KBM-7 (cell line): ENCODE results near the gene SLC43A1.
A peak's percentile ranks its signal among the peaks of the same experiment; 100 is the strongest.

Experiments
- DNase-seq: peaks from one replicate; pipeline ENCODE4 v3.0.0-alpha.2; 2015
- in situ Hi-C: fragments of 300-500 bp; cut with MboI; formaldehyde crosslinking; loops from 2 replicates; pipeline ENCODE4 v1.14.3; 2020; ENCODE audit warnings: low sequenced_read_pairs, low pct_unique_long_range_greater_than_20kb, mixed read lengths

SLC43A1 gene

DNA sequence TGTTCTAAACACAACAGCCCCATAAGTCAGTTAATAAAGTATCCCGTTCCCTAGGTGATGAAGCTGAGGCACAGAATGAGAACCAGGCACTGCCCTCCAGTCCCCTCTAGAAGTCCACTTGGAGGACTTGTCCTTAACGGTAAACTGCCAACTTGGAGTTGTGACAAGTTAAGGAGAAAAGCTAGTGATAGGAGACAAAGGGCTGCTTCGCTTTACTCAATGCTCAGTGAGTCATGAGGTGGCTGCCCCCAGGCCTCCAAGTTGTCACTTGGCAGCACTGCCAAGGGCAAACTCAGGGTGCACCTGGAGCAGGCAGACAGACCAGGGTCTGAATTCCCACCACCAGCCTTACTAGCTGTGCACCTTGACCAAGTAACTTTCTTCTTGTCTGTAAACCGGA lies 13.5 kb downstream of the SLC43A1 start:
- no peak for DNase-seq
- in situ Hi-C loops: no loop called here

DNA sequence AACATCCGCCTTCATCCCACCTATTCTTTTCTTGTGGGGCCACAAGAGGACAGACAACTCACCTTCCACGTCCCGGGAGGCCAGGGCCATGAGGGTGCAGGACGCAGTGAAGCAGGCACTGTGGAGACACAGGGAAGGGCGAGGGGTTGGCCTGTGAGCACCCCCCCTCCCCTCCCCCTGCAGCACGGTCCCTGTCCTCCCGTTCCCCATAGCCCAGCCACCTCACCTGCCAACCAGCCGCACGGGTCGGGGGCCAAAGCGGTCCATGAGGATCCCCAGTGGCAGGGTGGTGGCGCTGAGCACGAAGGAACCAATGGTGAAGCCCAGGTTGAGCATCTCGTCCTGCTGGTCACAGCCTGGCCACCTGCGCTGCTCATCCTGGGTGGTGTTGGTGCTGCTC lies 14.6 kb downstream of the SLC43A1 start:
- no peak for DNase-seq
- in situ Hi-C loops: no loop called here

DNA sequence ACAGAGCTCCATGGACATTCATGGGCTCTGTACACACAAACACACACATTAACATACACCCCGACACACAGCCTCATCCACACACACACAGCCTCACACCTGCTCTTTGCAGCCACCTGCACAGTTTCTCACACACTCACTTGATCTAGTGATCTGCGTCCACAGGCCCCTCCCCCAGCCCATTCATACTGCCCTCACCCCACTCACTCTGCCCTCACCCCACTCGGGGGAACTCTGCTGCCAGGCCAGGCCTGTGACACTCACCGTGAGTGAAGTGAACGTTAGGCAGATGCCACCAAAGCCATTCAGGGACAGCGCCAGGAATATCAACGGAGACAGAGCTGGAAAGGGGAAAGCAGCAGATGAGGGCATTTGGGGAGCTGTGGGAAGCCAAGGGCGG lies 15.0 kb downstream of the SLC43A1 start:
- DNase-seq: no peak
- in situ Hi-C loops: no loop called here

DNA sequence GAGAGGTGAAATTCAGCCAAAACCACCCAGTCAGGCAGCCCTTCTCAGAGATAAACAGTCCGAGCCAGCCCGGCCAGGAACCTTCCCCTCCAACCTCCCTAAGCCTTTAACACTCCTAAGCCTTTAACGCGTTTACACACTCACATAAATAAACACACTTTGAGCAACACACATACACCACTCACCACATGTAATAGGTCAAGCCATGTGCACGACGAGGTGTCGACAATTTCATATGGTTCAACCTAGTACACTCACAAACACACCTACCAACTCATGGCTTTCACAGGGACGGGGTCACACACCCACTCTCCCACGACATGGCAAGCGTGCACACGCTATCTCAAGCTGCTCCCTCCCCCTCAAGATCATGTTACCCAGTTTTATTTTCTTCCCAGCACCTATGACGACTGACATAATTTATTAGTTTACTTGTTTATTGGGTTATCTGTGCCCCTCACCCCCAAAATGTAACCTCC lies 15.5 kb downstream of the SLC43A1 start:
- in situ Hi-C loops: loop anchor here (10.0 to 25.0 kb wide), 2 partner anchors 87 to 145 kb away; partner anchors contain the start of genes SERPING1 and YPEL4
- DNase-seq: no peak

DNA sequence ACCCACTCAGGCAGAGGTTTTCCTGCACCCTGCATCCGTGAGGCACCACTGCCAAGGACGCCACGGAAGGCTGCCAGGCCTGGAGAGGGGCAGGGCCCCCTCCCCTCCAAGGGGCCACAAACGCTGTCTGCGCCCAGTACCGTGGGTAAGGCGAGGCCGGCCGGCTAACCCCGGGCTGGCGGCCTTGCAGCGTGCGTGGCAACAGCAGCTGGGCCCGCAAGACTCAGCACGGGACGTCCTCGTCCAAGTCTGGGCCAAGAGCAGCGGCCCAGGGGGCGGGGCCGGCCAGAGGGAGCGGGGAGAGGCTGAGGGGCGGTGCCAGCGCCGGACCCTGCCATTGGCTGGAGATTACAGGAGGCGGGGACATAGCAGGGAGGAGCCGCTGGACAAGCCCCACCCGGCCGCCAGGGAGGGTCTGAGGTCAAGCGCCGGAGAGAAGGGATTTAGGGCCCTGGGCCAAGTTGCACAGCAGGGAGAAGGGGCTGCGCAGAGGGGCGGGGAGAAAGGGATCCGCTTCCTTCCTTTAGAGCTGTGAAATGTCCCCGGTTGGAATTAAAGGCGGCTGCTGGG lies 16.0 kb downstream of the SLC43A1 start:
- in situ Hi-C loops: loop anchor here (10.0 to 25.0 kb wide), 2 partner anchors 88 to 145 kb away; partner anchors contain the start of genes SERPING1 and YPEL4
- no peak for DNase-seq

DNA sequence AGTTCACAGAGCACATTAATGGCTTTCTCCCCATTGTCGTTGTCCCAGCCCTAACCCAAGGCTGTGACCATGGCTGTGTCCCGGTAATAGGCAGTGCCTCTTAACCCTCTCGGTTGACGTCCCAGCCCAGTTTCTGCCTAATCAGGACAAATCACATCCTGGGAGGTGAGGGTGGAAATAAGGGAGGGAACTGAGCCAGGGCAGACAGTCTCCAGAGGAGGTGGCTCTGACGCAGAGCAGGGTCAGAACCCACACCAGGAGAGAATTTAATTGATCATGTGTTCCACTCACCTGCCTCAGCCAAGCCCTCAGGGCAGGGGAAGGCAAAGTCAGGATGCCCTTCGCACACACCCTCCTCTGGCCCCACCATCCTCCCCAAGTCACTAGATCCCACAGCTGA lies 17.0 kb downstream of the SLC43A1 start:
- DNase-seq: no peak
- in situ Hi-C loops: loop anchor here (10.0 to 25.0 kb wide), 2 partner anchors 89 to 146 kb away; partner anchors contain the start of genes SERPING1 and YPEL4

DNA sequence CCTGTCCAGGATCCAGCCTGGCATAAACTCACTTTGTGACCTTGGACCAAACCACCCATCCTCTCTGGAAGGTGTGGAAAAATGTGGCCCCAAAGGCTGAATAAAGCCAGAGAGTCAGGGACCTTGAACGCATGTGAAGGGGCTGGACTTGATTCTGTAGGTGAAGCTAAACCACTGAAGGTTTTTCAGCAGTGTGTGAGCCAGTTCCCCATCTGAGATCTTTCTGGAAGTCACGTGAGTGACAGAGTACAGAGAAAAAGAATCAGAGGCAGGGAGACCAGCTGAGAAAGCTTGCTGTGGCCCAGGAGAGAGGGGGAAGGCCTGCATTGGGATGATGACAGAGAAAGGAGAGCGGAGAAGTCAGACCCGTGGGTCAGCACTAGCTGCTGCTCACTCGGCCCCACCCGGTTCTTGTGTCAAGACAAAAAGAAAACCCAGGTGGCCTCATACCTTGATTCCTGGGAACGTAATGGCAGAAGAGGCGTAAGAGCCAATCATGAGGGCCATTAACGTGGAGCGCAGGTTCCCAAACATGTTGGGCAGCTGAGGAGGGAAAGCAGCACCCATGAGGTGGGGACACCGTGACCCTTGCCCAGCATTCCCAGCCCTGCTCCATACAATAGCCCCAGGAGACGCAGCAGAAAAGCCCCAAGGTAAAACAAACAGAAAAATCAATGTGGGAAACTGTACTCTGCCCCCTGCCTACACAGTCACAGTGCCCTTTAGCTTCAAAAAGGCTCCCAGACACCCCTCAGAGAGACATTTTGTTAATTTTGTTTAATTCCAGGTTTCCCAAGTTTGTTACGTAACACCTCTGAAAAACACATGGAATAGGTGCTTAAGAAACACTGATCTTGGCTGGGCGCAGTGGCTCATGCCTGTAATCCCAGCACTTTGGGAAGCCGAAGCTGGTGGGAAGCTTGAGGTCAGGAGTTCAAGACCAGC lies 17.9 kb downstream of the SLC43A1 start:
- no peak for DNase-seq

DNA sequence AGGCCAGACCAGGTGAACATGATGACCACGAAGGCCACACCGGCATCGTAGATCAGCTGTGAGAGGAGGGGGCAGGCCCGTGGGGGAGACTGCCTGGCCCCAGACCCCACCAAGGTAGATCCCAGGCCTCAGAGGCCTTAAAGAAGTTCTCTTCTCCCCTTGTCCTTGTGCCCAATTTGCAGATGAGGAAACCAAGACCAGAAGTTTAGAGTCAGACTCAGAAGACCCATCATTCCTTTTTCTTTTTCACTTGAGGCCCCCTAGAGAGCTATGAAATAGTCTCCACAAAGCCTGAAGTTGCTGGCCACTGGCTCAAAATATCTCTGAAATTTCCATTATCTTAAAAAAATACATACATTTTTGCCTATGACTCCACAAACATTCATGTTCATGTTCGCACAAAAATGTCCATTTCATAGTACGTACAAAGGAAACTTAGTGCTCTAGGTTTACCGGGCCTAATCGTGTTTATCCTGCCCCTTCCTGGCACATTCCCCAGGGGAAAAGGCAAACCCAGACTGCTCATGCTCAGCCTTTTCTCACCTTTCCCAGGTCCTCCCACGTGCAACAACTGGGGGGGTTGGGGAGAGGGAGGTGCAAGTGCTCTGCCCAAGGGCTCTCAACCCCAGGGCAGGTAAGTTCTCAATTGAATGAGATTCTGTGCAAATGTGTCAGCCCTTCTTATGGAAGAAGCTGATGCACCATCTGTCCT lies 19.2 kb downstream of the SLC43A1 start:
- DNase-seq: no peak
- in situ Hi-C loops: loop anchor here (10.0 to 25.0 kb wide), 2 partner anchors 91 to 149 kb away; partner anchors contain the start of genes SERPING1 and YPEL4

More for the DNA sequence above, 17.9 kb downstream of the SLC43A1 start:
- in situ Hi-C loops: loop anchor here (10.0 to 25.0 kb wide), 2 partner anchors 90 to 147 kb away; partner anchors contain the start of genes SERPING1 and YPEL4

DNA sequence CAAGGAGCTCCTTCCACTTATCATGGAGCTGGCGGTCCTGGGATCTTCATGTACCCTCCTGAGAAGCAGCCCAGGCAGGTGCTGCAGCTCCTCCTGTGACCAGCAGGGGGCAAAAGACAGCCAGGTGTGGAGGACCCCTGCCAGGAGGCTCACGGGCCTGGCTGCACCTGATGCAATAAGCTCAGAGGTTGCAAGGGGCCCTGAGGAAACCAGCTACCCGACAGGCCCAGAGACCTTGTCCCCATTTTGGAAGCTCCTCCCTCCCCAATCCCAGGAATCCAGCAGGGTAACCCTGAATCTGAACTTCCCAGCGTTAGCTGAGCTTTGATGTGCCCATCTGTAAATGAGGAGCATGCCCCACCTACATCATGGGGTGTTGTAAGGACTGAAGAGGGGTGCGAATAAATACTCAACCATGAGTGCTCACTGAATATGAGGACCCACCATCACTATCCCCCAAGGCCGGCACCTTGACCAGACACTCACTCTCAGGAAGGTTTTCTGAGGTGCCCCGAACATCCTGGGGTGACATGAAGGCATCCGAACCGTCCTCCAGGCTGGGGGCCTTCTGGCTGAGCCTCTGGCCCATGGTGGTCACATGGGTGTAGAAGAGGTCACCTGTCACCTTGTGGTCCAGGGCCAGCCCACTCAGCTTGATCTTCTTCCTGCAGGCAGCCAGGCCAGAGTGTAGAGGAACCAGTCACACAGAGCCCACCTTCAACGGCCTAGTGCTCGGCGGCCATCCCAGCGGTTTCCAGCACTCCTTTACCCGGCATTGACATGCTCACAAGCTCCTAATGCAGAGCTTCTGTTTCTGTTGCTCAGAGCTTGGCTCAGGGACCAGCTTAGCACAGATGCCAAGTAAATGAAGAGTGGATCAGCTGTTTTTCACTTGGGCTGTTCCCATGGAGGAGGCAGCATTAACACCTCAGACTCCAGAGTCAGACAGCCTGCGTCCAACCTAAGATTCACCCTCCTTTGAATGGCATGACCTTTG lies 21.7 kb downstream of the SLC43A1 start:
- in situ Hi-C loops: loop anchor here (10.0 to 25.0 kb wide), 2 partner anchors 93 to 151 kb away; partner anchors contain the start of genes SERPING1 and YPEL4
- peak; percentile 59 for DNase-seq

DNA sequence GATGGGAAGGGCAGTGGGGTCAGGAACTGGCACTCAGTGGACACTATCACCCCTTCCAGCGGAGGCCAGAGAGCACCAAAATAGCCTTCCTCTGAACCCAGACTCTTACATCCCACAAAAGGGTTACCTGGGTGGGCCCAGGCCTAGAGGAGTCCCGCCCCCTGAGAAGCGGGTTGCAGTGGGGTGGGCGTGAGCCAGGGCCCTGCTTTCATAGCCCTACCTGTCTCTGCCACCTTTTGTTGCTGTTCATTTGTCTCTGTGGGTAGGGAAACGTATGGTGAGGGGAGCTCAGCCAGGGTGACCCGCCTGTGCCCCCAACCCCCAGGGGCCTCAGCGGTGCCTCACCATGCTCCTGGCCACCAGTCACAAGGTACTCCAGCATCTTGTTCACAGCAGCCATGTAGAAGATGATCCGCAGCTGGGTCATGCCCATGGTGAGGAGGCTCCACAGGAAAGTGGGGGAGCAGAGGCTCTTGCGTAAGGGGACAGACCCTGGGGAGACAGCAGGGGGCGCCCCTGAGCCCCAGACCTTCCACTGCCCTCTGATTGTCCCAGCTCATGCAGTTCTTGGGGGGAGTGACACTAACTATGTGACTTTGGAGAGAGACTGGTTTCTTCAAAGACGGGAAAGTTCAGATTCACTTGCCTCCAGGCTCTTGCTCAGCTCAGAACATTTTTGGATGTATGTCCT lies 24.0 kb downstream of the SLC43A1 start:
- in situ Hi-C loops: loop anchor here (10.0 to 25.0 kb wide), 2 partner anchors 96 to 153 kb away; partner anchors contain the start of genes SERPING1 and YPEL4
- peak; percentile 73 for DNase-seq

DNA sequence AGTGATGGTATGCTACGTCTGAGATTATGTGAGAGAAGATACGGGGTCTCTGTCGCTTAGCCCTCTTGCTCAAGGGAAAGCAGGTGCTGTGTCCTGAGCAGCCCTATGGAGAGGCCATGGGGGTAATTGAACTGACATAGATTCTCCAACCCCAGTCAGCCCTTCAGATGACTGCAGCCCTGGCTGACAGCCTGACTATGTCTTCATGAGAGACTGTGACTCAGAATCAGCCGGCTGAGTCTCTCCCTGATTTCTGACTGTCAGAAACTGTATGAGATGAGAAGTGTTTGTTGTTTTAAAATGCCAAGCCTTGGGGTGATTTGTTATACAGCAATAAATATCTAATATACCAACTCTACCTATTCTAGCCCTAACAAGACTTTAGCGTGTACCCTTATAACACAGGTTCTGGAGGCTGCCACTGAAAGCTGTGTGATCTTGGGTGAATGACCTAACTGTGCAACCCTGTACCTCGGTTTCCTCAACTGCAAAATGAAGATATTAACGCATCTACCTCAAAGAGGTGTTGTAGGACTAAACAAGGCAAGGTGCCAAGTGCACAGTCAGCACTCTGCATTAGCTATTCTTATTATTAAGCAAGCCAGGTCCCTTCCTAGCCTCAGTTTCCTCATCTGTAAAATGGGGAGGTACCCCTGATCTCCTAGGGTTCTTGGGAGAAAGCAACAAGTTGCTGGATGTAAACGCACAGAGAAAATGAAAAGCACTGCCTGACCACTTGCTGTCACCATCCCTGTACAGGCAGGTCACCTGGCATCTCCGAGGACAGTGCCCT lies 24.9 kb downstream of the SLC43A1 start:
- DNase-seq: no peak
- in situ Hi-C loops: loop anchor here (10.0 to 25.0 kb wide), 2 partner anchors 97 to 154 kb away; partner anchors contain the start of genes SERPING1 and YPEL4

DNA sequence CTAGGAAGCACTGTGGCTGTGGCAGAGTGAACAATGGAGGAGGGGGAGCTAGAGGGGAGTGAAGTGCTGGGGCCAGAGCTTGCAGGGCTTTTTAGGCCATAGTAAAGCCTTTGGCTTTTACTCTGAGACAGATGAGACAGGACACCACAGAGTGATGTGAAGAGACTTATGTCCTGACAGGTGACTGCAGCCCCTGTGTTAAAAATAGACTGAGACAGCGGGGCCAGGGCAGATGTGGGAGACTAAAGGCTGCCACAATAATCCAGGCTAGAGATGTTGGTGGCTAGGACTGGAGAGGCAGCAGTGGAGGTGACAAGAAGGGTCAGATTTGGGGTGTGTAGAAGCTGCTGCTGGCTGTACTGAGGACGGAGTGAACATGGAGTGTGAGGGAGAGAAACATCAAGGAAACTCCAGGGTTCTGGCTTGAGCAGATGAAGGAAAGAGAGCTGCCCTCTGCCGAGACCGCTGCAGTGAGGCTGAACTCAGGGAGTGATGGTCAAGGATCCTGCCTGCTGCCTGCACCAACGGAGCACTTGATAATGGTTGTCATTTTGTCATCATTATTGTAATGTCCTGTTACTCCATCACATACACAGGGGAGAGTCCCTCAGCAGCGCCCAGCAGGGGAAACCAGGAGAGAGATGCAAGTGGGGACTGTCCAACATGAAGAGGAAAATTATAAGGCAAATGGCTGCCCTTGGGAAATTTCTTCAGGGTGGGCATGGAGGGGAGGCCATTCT lies 27.4 kb downstream of the SLC43A1 start:
- in situ Hi-C loops: loop anchor here (25.0 kb wide), 1 partner anchor 99 kb away; the partner anchor contains the start of gene SERPING1
- no peak for DNase-seq

DNA sequence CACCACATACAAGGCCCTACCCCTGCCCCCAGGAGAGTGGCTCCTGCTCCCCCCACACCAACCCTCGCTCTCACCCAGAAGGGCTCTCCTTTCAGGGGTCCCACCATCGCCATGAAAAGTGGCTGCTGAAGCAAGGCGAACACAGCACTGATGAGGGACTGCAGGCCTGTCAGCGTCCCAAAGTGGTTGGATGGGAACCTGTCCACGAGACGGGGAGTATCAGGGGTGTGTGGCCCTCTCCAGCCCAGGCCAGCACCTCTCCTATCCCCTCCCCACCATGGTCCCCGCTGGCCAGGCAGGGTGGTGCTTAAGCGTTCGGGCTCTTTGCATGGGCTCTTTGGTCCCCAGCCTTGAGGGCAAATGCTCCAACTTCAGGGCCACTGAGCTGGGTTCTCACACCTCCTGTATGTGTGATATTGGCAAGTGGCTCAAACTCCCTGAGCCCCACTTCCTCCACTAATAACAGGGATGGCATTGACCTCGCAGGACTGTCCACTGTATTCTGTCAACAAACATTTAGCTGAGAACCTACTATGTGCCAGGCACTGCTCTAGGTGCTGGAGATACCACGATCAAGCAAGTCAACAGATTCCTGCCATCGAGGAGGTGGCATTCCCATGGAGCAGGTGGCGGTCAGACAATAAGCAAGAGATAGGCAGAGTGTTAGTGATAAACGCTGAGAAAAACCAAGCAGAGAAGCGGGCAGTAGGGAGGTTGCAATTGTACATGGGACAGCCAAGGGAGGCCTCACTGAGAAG lies 28.3 kb downstream of the SLC43A1 start:
- DNase-seq: no peak
- in situ Hi-C loops: loop anchor here (25.0 kb wide), 1 partner anchor 100 kb away; the partner anchor contains the start of gene SERPING1

DNA sequence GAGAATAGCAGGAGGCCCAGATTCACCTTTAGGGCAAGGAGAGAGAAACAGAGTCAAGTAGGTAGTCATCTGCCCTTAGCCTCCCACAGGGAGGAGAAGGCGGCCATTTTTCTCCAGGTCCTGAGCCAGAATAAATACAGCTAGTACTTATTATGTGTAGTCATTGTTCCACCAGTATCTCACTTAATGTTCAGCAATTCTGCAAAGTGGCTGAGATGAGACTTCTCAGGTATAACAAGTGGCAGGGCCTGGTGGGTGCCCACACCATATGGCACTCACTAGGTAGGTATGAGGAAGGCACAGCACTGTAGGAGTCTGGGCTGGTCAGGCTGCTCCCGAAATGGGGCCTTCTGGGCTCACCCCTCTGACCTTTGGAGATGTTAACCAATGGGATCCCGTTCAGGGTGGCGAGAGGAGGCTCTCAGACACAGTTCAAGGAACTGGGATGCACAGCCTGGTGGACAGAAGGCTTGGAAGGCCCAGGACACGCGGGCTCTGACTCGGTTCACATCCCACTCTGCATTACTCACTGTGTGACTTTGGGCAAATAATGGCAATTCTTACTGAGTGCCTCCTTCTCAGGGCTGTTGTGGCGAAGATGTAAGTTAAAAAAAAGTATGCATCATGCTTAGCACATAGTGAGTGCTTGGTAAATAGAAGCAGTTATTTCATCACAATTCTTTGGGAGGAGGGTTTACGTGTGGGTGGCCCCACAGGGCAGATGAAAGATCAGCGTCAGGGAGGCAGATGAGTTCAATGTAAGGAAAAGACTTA lies 30.1 kb downstream of the SLC43A1 start:
- DNase-seq: no peak
- in situ Hi-C loops: loop anchor here (25.0 kb wide), 1 partner anchor 102 kb away; the partner anchor contains the start of gene SERPING1
